ENCODE measurements around the gene HSF2. TPM values are rescaled to one million over a fixed set of nuclear protein-coding genes. Genes with fewer than 3 reads are reported as not detected.

The HSF2 gene
- total RNA-seq, 1 experiment from 2014 or later, result 19.8 TPM

DNA sequence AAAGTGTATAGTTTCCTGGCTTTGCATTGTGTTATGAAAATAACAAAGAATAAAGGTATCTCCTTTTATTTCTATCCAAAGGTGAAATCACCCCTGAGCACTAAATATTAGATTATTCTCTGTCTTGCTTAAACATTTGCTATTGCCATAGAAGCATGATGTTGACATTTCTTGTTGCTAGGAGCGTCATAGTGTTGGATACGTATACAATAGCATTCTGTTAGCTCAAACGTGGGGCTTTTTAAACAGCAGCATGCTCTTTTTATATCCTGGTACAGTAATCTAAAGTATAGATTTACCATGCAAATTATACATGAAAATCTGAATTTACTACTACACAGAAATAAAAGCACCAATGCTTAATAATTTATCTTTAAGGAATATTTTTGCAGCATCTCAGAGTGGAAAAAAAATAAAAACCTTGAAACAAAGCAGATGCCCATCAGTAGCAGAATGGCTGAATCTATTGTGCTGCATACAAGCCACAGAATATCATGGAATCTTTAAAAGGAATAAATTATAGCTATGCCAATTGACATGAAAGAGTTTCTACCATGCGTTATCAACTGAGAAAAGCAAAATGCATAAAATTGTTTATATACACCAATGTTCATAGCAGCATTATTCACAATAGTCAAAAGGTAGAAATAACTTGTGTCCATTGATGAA lies 9.6 kb upstream of the HSF2 start:
- Histone ChIP-seq H3K4me2 (ENCODE audit: low read length) (no peak overlapping the region), H3K4me3 (replicated peaks in 1 of 2; ENCODE audit: low read depth in 1 of 2, low read length in 2 of 2) (no peak overlapping the region), H3K36me3 (ENCODE audit: control insufficient read depth in 1 of 2, insufficient read depth in 2 of 2, low read length in 2 of 2) (no peaks in the 10 kb centered on the region), H3K9me2 (ENCODE audit: insufficient read depth) (no peaks in the 10 kb centered on the region), H2AFZ (ENCODE audit: low read depth, low read length, poor library complexity, severe bottlenecking) (no peak overlapping the region), H3K4me1 (ENCODE audit: control insufficient read depth in 1 of 2, insufficient read depth in 2 of 2, low read length in 2 of 2) (no peaks in the 10 kb centered on the region), H3K27ac (ENCODE audit: low read depth, low read length) (no peak overlapping the region), H3K79me2 (ENCODE audit: insufficient read depth, low read length) (no peaks in the 10 kb centered on the region), H3K9ac (ENCODE audit: low read length) (no peak overlapping the region), H4K20me1 (ENCODE audit: insufficient read depth) (no peaks in the 10 kb centered on the region), H3K9me3 (ENCODE audit: control insufficient read depth in 1 of 2, insufficient read depth in 1 of 2, low read depth in 1 of 2, low read length in 2 of 2) (no peaks in the 10 kb centered on the region), H3K27me3 (ENCODE audit: insufficient read depth, low read length) (no peaks in the 10 kb centered on the region)
- ChIA-PET POLR2A (no interaction called here), RAD21 (ENCODE audit: low non-redundant PET in 1 of 2, low total read pairs in 2 of 2, uncharacterized antibody in 2 of 2, unreplicated experiment in 2 of 2) (interaction anchor here in 1 of 2 experiments (0.6 kb wide), 1 partner anchor 10 kb away, joined by 3 read pairs; the partner anchor contains the start of gene HSF2), CTCF (interaction anchor here (0.6 kb wide), 1 partner anchor 11 kb away, joined by 3 read pairs; no protein-coding TSS in a partner anchor)
- intact Hi-C loops (cut with micrococcal nuclease), result no loop called here
- ATAC-seq (no peak), DNase-seq (ENCODE audit: low read depth, low spot score) (no peak)
- BruUV-seq (replicated peaks), result no TSS peak
- TF ChIP-seq EZH2phosphoT487 (IDR thresholded peaks at IDR 0.05; ENCODE audit: borderline replicate concordance), result no peak
- TF ChIP-seq YY1 (IDR thresholded peaks at IDR 0.05; ENCODE audit: extremely low read depth, insufficient replicate concordance, low read depth, low read length), result no peak
- no peak for TF ChIP-seq SRF (IDR thresholded peaks at IDR 0.05; ENCODE audit: low read depth)
- no peak for TF ChIP-seq ELF1 (IDR thresholded peaks at IDR 0.05; ENCODE audit: borderline replicate concordance, low read depth)
- no peak for TF ChIP-seq CBX3 (IDR thresholded peaks at IDR 0.05; ENCODE audit: low read depth)
- no peak for TF ChIP-seq SP1 (IDR thresholded peaks at IDR 0.05; ENCODE audit: low read depth)
- no peak for TF ChIP-seq POLR2AphosphoS5 (IDR thresholded peaks at IDR 0.05; ENCODE audit: low read depth, low read length)
- TF ChIP-seq, protein P1, sequence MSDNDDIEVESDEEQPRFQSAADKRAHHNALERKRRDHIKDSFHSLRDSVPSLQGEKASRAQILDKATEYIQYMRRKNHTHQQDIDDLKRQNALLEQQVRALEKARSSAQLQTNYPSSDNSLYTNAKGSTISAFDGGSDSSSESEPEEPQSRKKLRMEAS (IDR thresholded peaks at IDR 0.05), result no peak
- TF ChIP-seq JUND (IDR thresholded peaks at IDR 0.05), result no peak
- TF ChIP-seq, protein P2, sequence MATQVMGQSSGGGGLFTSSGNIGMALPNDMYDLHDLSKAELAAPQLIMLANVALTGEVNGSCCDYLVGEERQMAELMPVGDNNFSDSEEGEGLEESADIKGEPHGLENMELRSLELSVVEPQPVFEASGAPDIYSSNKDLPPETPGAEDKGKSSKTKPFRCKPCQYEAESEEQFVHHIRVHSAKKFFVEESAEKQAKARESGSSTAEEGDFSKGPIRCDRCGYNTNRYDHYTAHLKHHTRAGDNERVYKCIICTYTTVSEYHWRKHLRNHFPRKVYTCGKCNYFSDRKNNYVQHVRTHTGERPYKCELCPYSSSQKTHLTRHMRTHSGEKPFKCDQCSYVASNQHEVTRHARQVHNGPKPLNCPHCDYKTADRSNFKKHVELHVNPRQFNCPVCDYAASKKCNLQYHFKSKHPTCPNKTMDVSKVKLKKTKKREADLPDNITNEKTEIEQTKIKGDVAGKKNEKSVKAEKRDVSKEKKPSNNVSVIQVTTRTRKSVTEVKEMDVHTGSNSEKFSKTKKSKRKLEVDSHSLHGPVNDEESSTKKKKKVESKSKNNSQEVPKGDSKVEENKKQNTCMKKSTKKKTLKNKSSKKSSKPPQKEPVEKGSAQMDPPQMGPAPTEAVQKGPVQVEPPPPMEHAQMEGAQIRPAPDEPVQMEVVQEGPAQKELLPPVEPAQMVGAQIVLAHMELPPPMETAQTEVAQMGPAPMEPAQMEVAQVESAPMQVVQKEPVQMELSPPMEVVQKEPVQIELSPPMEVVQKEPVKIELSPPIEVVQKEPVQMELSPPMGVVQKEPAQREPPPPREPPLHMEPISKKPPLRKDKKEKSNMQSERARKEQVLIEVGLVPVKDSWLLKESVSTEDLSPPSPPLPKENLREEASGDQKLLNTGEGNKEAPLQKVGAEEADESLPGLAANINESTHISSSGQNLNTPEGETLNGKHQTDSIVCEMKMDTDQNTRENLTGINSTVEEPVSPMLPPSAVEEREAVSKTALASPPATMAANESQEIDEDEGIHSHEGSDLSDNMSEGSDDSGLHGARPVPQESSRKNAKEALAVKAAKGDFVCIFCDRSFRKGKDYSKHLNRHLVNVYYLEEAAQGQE (IDR thresholded peaks at IDR 0.05; ENCODE audit: low read depth), result no peak
- no peak for TF ChIP-seq RAD21 (IDR thresholded peaks at IDR 0.05; ENCODE audit: low read depth)
- no peak for TF ChIP-seq ZFX (IDR thresholded peaks at IDR 0.05)
- TF ChIP-seq, protein P3, sequence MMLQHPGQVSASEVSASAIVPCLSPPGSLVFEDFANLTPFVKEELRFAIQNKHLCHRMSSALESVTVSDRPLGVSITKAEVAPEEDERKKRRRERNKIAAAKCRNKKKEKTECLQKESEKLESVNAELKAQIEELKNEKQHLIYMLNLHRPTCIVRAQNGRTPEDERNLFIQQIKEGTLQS (IDR thresholded peaks at IDR 0.05), result no peak
- no peak for TF ChIP-seq POLR2A (IDR thresholded peaks at IDR 0.05; ENCODE audit: borderline replicate concordance, extremely low read depth, insufficient read depth, insufficient read length)
- TF ChIP-seq FOSL1 (IDR thresholded peaks at IDR 0.05; ENCODE audit: low read depth), result no peak
- no peak for TF ChIP-seq CEBPB (IDR thresholded peaks at IDR 0.05; ENCODE audit: low read depth)
- no peak for TF ChIP-seq EGR1 (IDR thresholded peaks at IDR 0.05; ENCODE audit: low read depth)
- TF ChIP-seq SIN3A (IDR thresholded peaks at IDR 0.05; ENCODE audit: low read depth), result no peak
- TF ChIP-seq, protein P4, sequence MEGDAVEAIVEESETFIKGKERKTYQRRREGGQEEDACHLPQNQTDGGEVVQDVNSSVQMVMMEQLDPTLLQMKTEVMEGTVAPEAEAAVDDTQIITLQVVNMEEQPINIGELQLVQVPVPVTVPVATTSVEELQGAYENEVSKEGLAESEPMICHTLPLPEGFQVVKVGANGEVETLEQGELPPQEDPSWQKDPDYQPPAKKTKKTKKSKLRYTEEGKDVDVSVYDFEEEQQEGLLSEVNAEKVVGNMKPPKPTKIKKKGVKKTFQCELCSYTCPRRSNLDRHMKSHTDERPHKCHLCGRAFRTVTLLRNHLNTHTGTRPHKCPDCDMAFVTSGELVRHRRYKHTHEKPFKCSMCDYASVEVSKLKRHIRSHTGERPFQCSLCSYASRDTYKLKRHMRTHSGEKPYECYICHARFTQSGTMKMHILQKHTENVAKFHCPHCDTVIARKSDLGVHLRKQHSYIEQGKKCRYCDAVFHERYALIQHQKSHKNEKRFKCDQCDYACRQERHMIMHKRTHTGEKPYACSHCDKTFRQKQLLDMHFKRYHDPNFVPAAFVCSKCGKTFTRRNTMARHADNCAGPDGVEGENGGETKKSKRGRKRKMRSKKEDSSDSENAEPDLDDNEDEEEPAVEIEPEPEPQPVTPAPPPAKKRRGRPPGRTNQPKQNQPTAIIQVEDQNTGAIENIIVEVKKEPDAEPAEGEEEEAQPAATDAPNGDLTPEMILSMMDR (IDR thresholded peaks at IDR 0.05 in 2 of 3, conservative IDR thresholded peaks at IDR 0.05 in 1 of 3; ENCODE audit: borderline replicate concordance in 1 of 3, insufficient read depth in 1 of 3, low read depth in 2 of 3, low read length in 2 of 3), result no peak

Measured in HCT116 (cell line).